SJSA1 (cell line): ENCODE measurements around the gene C5orf46. TPM values are rescaled to one million over a fixed set of nuclear protein-coding genes. Genes with fewer than 3 reads are reported as not detected.
"Not testable (repeated sequence)": the region's sequence is repeated elsewhere in the genome, so short reads cannot be mapped to it uniquely, and the experiment has no call there.

ENCODE experiments used
- DNase-seq, 2 experiments: peaks; one replicate each; pipeline ENCODE4 v3.0.0-alpha.2; 2015 to 2020; ENCODE audit warnings: low spot score in 2 of 2, low read depth in 1 of 2
- H3K27ac ChIP-seq: fragments of 250-450 bp; sonication (Bioruptor Pico); 2 replicates; pipeline ENCODE4 v1.5.1; 2020; ENCODE audit warnings: mild to moderate bottlenecking, moderate library complexity
- H3K27me3 ChIP-seq: fragments of 250-450 bp; sonication (Bioruptor Pico); replicated peaks from 2 replicates; pipeline ENCODE4 v1.5.1; 2020; ENCODE audit warnings: mild to moderate bottlenecking, moderate library complexity
- H3K36me3 ChIP-seq: fragments of 250-450 bp; sonication (Bioruptor Pico); 2 replicates; pipeline ENCODE4 v1.5.1; 2020; ENCODE audit warnings: mild to moderate bottlenecking
- H3K4me1 ChIP-seq: fragments of 250-450 bp; sonication (Bioruptor Pico); replicated peaks from 2 replicates; pipeline ENCODE4 v1.6.1; 2021; ENCODE audit warnings: mild to moderate bottlenecking
- H3K4me3 ChIP-seq: fragments of 250-450 bp; sonication (Bioruptor Pico); 2 replicates; pipeline ENCODE4 v1.5.1; 2020; ENCODE audit warnings: mild to moderate bottlenecking
- H3K9me3 ChIP-seq: fragments of 250-450 bp; sonication (Bioruptor Pico); replicated peaks from 2 replicates; pipeline ENCODE4 v1.5.1; 2020; ENCODE audit warnings: mild to moderate bottlenecking
- total RNA-seq: library from RNA; depleted of rRNA; stranded (reverse); fragments of >200 nt; shearing (Covaris generic); gene quantifications from 2 replicates; pipeline ENCODE4 v1.2.3, GENCODE V29; 2014; rRNA removed

Gene C5orf46
- 4.3 TPM in 1 of 2 replicates, not detected in the other for total RNA-seq

GRCh38 chr5:147906326-147907095, at the start of gene C5orf46:
Gene C5orf46, minus strand, starts transcription at chr5:147906538. Its CDS starts 37 bp downstream, at chr5:147906501.
- peak in 1 of 2 experiments; percentile 43 for DNase-seq
- H3K27me3 ChIP-seq: no peaks in the 10 kb centered on the region
- peaks cover 34% of the 10 kb centered on the region for H3K4me1 ChIP-seq
- no peaks in the 10 kb centered on the region for H3K9me3 ChIP-seq
- H3K27ac ChIP-seq: peak within 1 kb of the TSS; percentile 40
- H3K4me3 ChIP-seq: no peak within 1 kb of the TSS
- no peaks in the 10 kb centered on the region for H3K36me3 ChIP-seq

GRCh38 chr5:147954971-147955370, 48.6 kb upstream of the C5orf46 start:
- 0 out of 2 replicates have a peak, but pooled peaks cover 3% of the 10 kb centered on the region for H3K27me3 ChIP-seq
- no peak for DNase-seq
- H3K4me1 ChIP-seq: no peaks in the 10 kb centered on the region
- no peak overlapping the region for H3K4me3 ChIP-seq
- H3K9me3 ChIP-seq: no peaks in the 10 kb centered on the region
- no peaks in the 10 kb centered on the region for H3K36me3 ChIP-seq
- H3K27ac ChIP-seq: no peak overlapping the region

GRCh38 chr5:147949711-147950573, 43.6 kb upstream of the C5orf46 start:
- peak in 1 of 2 experiments; percentile 36 for DNase-seq
- Histone ChIP-seq H3K4me3 (no peak overlapping the region), H3K36me3 (no peaks in the 10 kb centered on the region), H3K9me3 (no peaks in the 10 kb centered on the region), H3K27me3 (0 out of 2 replicates have a peak, but pooled peaks cover 3% of the 10 kb centered on the region), H3K27ac (no peak overlapping the region), H3K4me1 (no peaks in the 10 kb centered on the region)

GRCh38 chr5:147946658-147947274, 40.4 kb upstream of the C5orf46 start:
- H3K4me1 ChIP-seq, H3K27ac ChIP-seq, H3K27me3 ChIP-seq, DNase-seq, H3K36me3 ChIP-seq, H3K9me3 ChIP-seq, H3K4me3 ChIP-seq: not testable (repeated sequence)

GRCh38 chr5:147939431-147940114, 33.2 kb upstream of the C5orf46 start:
- DNase-seq: no peak
- no peak overlapping the region for H3K4me3 ChIP-seq
- 0 out of 2 replicates have a peak, but pooled peaks cover 4% of the 10 kb centered on the region for H3K27me3 ChIP-seq
- H3K36me3 ChIP-seq: no peaks in the 10 kb centered on the region
- H3K27ac ChIP-seq: no peak overlapping the region
- H3K9me3 ChIP-seq: no peaks in the 10 kb centered on the region
- no peaks in the 10 kb centered on the region for H3K4me1 ChIP-seq

DNA sequence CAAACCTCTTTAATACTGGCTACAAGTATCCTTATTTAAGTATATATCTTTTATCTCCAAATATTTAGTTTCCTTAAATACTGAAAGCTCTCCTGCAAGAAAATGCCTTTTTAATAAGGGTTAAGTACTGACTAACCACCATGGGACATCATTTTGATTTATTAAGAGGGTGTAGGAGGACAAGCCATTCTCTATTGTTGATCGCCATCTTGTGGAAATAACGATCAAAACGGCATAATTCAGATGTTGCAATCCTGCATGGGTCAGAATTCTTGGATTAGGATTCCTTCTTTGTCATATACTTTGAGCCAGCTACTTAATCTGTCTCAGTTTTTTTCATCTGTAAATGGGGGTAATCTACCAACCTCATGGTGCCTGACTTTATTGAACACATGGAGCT, 28.7 kb upstream of the C5orf46 start:
- H3K27me3 ChIP-seq: 0 out of 2 replicates have a peak, but pooled peaks cover 4% of the 10 kb centered on the region
- peak in 1 of 2 experiments; percentile 64 for DNase-seq
- H3K36me3 ChIP-seq: no peaks in the 10 kb centered on the region
- H3K9me3 ChIP-seq: no peaks in the 10 kb centered on the region
- no peaks in the 10 kb centered on the region for H3K4me1 ChIP-seq
- no peak overlapping the region for H3K27ac ChIP-seq
- H3K4me3 ChIP-seq: no peak overlapping the region

DNA sequence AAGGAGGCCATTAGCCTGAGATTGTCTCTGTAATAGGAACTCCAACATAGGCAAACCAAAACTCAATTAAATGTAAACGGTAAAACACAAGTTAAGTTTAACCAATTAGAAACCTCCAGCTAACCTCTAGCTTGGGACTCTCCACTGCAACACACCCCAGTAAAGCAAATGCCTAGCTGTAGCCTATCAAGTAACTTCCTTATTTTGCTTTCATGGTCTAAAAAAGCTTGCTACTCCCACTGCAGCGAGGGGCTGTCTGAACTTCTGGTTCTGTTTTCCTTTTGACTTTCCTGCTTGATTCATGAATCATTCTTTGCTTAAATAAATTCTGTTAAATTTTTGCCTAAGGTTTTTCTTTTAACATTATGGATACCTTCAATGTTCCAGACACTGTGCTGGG, 24.4 kb upstream of the C5orf46 start:
- DNase-seq: no peak
- no peaks in the 10 kb centered on the region; the same call in 1 of the 2 replicates for H3K27me3 ChIP-seq
- H3K4me1 ChIP-seq: no peaks in the 10 kb centered on the region
- H3K9me3 ChIP-seq: no peaks in the 10 kb centered on the region
- H3K36me3 ChIP-seq: no peaks in the 10 kb centered on the region
- no peak overlapping the region for H3K4me3 ChIP-seq
- H3K27ac ChIP-seq: no peak overlapping the region

DNA sequence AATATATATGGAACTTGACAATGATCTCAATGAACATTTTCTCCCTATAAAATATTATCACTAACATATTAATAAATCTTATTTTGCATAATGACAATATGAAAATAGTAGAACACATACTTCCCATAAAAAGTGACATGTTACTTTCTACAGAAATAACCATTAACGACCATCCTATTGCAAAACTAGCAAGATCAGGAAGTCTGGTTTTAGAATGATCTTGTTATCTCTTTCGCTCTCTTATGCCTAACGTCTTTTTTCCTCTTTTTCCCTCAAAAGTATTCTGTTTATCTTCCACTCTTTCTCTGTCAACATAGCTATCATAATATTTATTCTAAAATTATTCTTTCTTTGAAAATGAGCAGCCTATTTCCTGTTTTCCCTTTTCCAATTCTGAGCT, 21.6 kb upstream of the C5orf46 start:
- Histone ChIP-seq H3K4me1 (no peaks in the 10 kb centered on the region), H3K36me3 (no peaks in the 10 kb centered on the region), H3K27me3 (no peaks in the 10 kb centered on the region; the same call in 1 of the 2 replicates), H3K4me3 (no peak overlapping the region), H3K9me3 (no peaks in the 10 kb centered on the region), H3K27ac (no peak overlapping the region)
- DNase-seq: no peak

DNA sequence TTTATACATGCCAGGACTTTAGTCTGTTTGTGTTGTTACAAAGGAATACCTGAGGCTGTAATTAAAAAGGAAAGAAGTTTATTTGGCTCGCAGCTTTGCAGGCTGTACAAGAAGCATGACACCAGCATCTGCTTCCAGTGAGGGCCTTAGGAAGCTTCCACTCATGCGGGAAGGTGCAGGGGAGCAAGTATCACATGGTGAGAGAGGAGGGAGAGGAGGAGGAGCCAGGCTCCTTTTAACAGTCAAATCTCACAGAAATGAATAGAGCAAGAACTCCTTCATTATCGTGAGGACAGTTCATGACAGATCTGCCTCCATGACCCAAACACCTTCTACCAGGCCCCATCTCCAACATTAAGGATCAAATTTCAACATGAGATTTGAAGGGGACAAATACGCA, 18.7 kb upstream of the C5orf46 start:
- DNase-seq: no peak
- Histone ChIP-seq H3K4me1 (peaks cover 1% of the 10 kb centered on the region), H3K27ac (no peak overlapping the region), H3K27me3 (no peaks in the 10 kb centered on the region; the same call in 1 of the 2 replicates), H3K4me3 (no peak overlapping the region), H3K9me3 (no peaks in the 10 kb centered on the region), H3K36me3 (no peaks in the 10 kb centered on the region)

GRCh38 chr5:147921136-147921535, 14.8 kb upstream of the C5orf46 start:
- no peak overlapping the region for H3K27ac ChIP-seq
- no peaks in the 10 kb centered on the region for H3K36me3 ChIP-seq
- DNase-seq: no peak
- peaks cover 23% of the 10 kb centered on the region for H3K4me1 ChIP-seq
- no peak overlapping the region for H3K4me3 ChIP-seq
- H3K9me3 ChIP-seq: no peaks in the 10 kb centered on the region
- H3K27me3 ChIP-seq: no peaks in the 10 kb centered on the region; the same call in 1 of the 2 replicates

DNA sequence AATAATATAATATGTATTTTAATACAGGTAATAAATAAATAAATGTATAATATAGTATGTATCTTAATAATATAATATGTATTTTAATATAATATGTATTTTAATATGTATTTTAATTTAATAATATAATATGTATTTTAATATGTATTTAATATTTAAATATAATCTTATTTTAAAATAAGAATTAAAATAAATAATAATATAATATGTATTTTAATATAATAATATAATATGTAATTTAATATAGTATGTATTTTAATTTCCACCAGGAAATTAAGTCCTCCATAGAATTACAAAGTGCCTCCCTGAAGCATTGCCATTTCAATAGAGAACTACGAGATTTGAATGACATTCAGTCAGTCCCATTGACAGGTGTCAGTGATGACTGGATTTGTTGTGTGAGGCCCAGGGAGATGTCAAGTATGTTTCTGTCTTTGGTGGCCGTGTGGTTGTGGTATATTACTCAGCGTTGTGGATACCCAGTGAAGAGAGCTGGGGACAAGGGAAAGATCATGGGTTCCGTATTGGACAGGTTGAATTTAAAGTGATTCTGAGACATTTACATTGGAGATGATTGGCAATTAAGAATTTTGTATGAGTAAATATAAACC, 14.2 kb upstream of the C5orf46 start:
- Histone ChIP-seq H3K4me3 (no peak overlapping the region), H3K9me3 (no peaks in the 10 kb centered on the region), H3K4me1 (peaks cover 23% of the 10 kb centered on the region), H3K27ac (no peak overlapping the region), H3K36me3 (no peaks in the 10 kb centered on the region), H3K27me3 (no peaks in the 10 kb centered on the region)
- DNase-seq: no peak

DNA sequence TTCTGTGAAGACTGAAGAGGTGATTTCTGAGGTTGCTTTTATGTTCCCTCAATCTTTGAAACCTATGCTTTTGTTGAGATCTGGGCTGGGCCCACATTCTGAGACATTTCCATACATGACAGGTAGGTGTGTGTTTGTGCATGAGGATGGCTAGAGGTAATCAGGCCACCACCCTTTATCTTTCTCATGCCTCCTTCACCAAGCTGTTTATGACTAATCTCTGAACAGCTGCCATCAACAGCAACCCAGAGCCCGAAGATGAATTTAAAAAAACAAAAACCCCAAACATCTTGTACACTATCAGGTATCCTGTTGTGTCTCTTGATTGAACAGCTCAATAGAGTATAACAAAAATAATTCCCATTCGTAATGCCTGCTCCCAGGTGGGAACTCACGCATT, 12.6 kb upstream of the C5orf46 start:
- Histone ChIP-seq H3K27me3 (no peaks in the 10 kb centered on the region), H3K9me3 (no peaks in the 10 kb centered on the region), H3K36me3 (no peaks in the 10 kb centered on the region), H3K27ac (no peak overlapping the region), H3K4me3 (no peak overlapping the region), H3K4me1 (peaks cover 23% of the 10 kb centered on the region)
- DNase-seq: no peak
